ENCODE measurements around the gene LAMA1.

- TF ChIP-seq POLR2A (IDR thresholded peaks at IDR 0.05) (no peak), CTCF (IDR thresholded peaks at IDR 0.05) (no peak), POLR2AphosphoS5 (IDR thresholded peaks at IDR 0.05) (no peak), EP300 (IDR thresholded peaks at IDR 0.05) (no peak)
Observed at GRCh38 chr18:7105943-7106342, 11.7 kb downstream of the LAMA1 start.
